SK-N-SH treated with all-trans-retinoic acid at 6 μM for 48 hours (cell line): ENCODE measurements around the gene PRKAG1.

Experiments used
- ATAC-seq: fragments of 200-7000 bp; cut with Tn5 transposase; 3 replicates; pipeline ENCODE4 v1.9.1; 2020; ENCODE audit warnings: mild to moderate bottlenecking, moderate library complexity
- ARNTL ChIP-seq: fragments of 450-650 bp; formaldehyde crosslinking; IDR thresholded peaks from 2 replicates; pipeline ENCODE4 v1.5.0; 2020; ENCODE audit warnings: low read depth, mild to moderate bottlenecking, moderate library complexity, borderline replicate concordance
- BACH2 ChIP-seq: fragments of 250-450 bp; sonication (Bioruptor Pico); IDR thresholded peaks from 2 replicates; pipeline ENCODE4 v1.9.0; 2021; ENCODE audit warnings: mild to moderate bottlenecking, borderline replicate concordance
- ESRRG ChIP-seq: fragments of 250-450 bp; sonication (Bioruptor Pico); IDR thresholded peaks from 2 replicates; pipeline ENCODE4 v1.6.1; 2021; ENCODE audit warnings: mild to moderate bottlenecking
- ISL1 ChIP-seq: fragments of 250-450 bp; sonication (Bioruptor Pico); IDR thresholded peaks from 2 replicates; pipeline ENCODE4 v2.1.2; 2022; ENCODE audit warnings: mild to moderate bottlenecking, moderate library complexity
- OSR1 ChIP-seq: fragments of 250-450 bp; sonication (Bioruptor Pico); IDR thresholded peaks from 2 replicates; pipeline ENCODE4 v1.8.0; 2022; ENCODE audit warnings: moderate library complexity, mild to moderate bottlenecking, inconsistent platforms
- PPARA ChIP-seq: fragments of 250-450 bp; sonication (Bioruptor Pico); IDR thresholded peaks from 2 replicates; pipeline ENCODE4 v1.5.0; 2020; ENCODE audit warnings: mild to moderate bottlenecking, borderline replicate concordance
- SNAI2 ChIP-seq: fragments of 250-450 bp; sonication (Bioruptor Pico); IDR thresholded peaks from 2 replicates; pipeline ENCODE4 v1.5.0; 2020; ENCODE audit warnings: mild to moderate bottlenecking, moderate library complexity
- TCF4 ChIP-seq: fragments of 250-450 bp; sonication (Bioruptor Pico); IDR thresholded peaks from 2 replicates; pipeline ENCODE4 v1.8.0; 2021; ENCODE audit warnings: mild to moderate bottlenecking, moderate library complexity, borderline replicate concordance
- TOX ChIP-seq: fragments of 250-450 bp; sonication (Bioruptor Pico); IDR thresholded peaks from 2 replicates; pipeline ENCODE4 v1.8.0; 2021; ENCODE audit warnings: mild to moderate bottlenecking, moderate library complexity, borderline replicate concordance
- ZFP3 ChIP-seq: fragments of 250-450 bp; sonication (Bioruptor Pico); IDR thresholded peaks from 2 replicates; pipeline ENCODE4 v1.5.0; 2020; ENCODE audit warnings: mild to moderate bottlenecking, moderate library complexity
- ZNF565 ChIP-seq: fragments of 450-650 bp; formaldehyde crosslinking; conservative IDR thresholded peaks from 2 replicates; pipeline ENCODE4 v1.5.0; 2020; ENCODE audit warnings: low read depth, mild to moderate bottlenecking, moderate library complexity
- ZNF70 ChIP-seq: fragments of 450-650 bp; formaldehyde crosslinking; IDR thresholded peaks from 2 replicates; pipeline ENCODE4 v1.5.0; 2020; ENCODE audit warnings: mild to moderate bottlenecking, moderate library complexity
- ZNF8 ChIP-seq: fragments of 450-650 bp; formaldehyde crosslinking; IDR thresholded peaks from 2 replicates; pipeline ENCODE4 v1.5.0; 2020; ENCODE audit warnings: mild to moderate bottlenecking, moderate library complexity
- TF ChIP-seq, protein P1 (sequence below): fragments of 250-450 bp; sonication (Bioruptor Pico); IDR thresholded peaks from 2 replicates; pipeline ENCODE4 v1.5.1; 2021; ENCODE audit warnings: mild to moderate bottlenecking, moderate library complexity
- TF ChIP-seq, protein P2 (sequence below): fragments of 250-450 bp; sonication (Bioruptor Pico); IDR thresholded peaks from 2 replicates; pipeline ENCODE4 v1.5.0; 2020; ENCODE audit warnings: mild to moderate bottlenecking, moderate library complexity
- TF ChIP-seq, protein P3 (sequence below): fragments of 250-450 bp; sonication (Bioruptor Pico); IDR thresholded peaks from 2 replicates; pipeline ENCODE4 v1.8.0; 2020; ENCODE audit warnings: mild to moderate bottlenecking, moderate library complexity, borderline replicate concordance
- TF ChIP-seq, protein P4 (sequence below): fragments of 250-450 bp; sonication (Bioruptor Pico); IDR thresholded peaks from 2 replicates; pipeline ENCODE4 v1.8.0; 2021; ENCODE audit warnings: low read depth, mild to moderate bottlenecking, moderate library complexity, borderline replicate concordance

Gene PRKAG1

DNA sequence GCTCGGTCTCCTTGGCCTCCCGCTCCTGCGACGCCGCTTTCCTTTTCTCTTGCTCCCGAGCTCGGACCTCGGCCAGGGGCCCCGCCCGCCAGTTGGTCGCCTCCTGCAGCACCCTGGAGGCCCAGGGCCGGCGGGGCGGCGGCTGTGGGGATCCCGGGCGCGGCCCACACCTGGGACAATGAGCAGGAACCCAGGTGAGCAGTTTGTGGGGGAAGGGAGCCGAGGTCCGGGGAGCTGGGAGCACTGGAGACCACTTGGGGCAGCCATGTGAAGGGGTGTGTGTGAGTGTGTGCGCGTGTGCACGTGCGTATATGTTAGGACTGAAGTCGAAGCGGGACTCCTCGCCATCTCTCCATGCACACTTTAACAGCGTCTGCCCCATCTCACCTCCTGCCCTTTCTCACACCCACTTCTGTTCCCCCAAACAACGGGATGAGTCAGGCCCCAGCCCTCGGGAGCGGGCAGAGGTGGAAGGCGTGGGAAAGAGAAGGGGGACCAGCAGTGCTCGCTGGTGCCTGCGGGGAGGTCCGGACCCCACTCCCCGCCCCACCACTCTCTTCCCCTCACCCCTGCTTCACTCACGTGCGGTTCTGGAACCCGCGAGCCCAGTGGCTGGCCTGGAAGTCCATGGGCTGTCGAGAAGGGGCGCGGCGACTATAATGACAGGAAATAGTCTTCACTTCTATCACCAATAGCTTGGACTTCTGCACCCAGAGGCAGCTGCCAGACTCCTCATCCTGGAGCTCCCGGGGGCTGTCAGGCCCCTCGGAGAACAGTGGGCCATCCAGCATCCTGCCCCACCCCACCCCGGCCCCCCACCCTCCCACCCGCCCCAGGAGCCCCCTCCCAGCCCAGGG, 19.9 kb downstream of the PRKAG1 start:
- ATAC-seq: peak; percentile 17
- no peak for TF ChIP-seq ZNF8 (CRISPR knock-in tag)
- no peak for TF ChIP-seq ESRRG
- TF ChIP-seq OSR1: no peak
- TF ChIP-seq ISL1: no peak
- TF ChIP-seq ZNF565 (CRISPR knock-in tag): no peak
- TF ChIP-seq, protein P1, sequence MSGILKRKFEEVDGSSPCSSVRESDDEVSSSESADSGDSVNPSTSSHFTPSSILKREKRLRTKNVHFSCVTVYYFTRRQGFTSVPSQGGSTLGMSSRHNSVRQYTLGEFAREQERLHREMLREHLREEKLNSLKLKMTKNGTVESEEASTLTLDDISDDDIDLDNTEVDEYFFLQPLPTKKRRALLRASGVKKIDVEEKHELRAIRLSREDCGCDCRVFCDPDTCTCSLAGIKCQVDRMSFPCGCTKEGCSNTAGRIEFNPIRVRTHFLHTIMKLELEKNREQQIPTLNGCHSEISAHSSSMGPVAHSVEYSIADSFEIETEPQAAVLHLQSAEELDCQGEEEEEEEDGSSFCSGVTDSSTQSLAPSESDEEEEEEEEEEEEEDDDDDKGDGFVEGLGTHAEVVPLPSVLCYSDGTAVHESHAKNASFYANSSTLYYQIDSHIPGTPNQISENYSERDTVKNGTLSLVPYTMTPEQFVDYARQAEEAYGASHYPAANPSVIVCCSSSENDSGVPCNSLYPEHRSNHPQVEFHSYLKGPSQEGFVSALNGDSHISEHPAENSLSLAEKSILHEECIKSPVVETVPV (CRISPR knock-in tag): no peak
- TF ChIP-seq ZNF70 (CRISPR knock-in tag): no peak
- no peak for TF ChIP-seq ZFP3
- no peak for TF ChIP-seq PPARA (CRISPR knock-in tag)
- no peak for TF ChIP-seq SNAI2

DNA sequence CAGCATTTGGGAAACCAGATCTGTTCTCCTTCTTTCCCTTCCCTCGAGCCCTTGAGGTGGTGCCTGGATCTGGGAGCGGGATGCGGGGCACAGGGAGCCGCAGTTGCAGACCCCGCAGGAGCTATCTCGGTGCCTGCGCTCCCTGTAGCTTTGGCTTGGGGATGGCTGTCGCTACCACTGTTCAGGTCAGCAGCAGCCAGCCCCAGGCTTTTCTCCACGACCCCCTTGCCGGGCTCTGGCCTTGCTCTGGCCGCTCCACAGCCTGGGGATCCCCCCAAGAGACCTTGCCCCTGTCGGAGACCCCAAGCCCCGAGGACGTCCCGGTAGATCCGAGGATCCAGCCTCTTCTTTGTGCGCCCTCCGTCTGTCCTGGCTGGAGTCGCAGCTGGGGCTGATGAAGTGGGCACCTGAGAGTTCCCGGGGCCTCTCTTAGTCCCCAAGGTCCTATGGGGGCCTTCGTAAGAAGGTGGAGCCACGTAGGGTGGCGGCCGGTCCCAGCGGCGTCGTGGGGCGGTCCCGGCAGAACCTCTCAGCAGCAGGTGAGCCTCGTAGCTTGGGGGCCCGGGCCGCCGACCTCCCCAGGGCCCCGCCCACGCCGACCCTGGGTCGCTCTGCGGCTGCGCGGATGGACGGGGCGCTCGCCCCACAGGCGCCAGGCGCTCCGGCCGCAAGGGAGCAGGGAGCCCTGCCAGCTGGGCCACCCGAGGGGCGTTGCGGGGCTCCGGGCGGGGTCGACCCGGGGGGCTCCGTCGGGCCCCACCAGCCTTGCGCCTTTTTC, 20.7 kb downstream of the PRKAG1 start:
- TF ChIP-seq TCF4 (CRISPR knock-in tag): no peak
- TF ChIP-seq, protein P2, sequence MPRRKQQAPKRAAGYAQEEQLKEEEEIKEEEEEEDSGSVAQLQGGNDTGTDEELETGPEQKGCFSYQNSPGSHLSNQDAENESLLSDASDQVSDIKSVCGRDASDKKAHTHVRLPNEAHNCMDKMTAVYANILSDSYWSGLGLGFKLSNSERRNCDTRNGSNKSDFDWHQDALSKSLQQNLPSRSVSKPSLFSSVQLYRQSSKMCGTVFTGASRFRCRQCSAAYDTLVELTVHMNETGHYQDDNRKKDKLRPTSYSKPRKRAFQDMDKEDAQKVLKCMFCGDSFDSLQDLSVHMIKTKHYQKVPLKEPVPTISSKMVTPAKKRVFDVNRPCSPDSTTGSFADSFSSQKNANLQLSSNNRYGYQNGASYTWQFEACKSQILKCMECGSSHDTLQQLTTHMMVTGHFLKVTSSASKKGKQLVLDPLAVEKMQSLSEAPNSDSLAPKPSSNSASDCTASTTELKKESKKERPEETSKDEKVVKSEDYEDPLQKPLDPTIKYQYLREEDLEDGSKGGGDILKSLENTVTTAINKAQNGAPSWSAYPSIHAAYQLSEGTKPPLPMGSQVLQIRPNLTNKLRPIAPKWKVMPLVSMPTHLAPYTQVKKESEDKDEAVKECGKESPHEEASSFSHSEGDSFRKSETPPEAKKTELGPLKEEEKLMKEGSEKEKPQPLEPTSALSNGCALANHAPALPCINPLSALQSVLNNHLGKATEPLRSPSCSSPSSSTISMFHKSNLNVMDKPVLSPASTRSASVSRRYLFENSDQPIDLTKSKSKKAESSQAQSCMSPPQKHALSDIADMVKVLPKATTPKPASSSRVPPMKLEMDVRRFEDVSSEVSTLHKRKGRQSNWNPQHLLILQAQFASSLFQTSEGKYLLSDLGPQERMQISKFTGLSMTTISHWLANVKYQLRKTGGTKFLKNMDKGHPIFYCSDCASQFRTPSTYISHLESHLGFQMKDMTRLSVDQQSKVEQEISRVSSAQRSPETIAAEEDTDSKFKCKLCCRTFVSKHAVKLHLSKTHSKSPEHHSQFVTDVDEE (CRISPR knock-in tag): no peak
- no peak for TF ChIP-seq ZNF8 (CRISPR knock-in tag)
- no peak for TF ChIP-seq TOX (CRISPR knock-in tag)
- ATAC-seq: no peak

DNA sequence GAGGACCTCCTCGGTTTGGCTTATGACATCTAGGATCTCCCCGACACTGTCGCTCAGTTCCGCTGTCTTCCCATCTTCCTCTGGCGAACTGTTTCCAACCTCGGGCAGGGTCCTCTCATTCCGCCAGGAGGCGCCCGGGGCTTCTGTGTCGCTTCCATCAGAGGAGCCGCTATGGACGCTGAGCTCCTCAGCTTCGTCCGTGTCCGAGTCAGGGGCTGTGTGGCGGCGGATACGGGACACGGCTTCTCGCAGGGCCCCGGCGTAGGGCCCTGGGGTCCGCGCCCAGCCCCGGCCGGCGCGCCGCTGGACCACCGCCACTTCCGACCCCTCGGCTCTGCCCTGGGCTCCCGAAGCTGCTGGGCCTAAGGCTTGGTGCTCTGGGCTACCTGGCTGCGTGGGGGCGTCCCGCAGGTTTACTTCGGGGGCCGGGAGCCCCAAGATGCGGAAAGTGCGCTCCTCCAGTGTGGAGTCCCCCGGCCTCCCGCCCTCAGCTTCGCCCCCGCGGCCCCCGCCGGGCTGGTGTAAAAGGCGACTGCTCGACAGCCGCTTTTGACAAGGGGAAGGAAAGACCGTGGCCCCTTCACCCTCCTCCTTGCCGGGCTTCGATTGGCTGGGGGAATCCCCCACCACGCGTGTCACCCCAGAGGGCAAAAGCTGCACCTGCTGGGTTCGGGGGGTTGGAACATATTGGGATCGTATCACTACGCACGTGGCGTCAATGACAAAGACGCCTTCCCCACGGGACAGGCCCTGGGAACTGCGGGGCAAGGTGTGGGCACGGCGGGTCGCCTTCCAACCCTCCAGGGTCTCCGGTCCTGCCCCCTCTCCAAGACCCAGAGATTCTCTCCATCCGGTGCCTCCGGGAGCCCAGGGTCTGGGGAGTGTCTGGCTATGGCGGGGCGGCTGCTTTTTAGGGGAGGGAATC, 21.5 kb downstream of the PRKAG1 start:
- TF ChIP-seq SNAI2: no peak
- no peak for TF ChIP-seq BACH2 (CRISPR knock-in tag)
- no peak for TF ChIP-seq OSR1
- TF ChIP-seq, protein P3, sequence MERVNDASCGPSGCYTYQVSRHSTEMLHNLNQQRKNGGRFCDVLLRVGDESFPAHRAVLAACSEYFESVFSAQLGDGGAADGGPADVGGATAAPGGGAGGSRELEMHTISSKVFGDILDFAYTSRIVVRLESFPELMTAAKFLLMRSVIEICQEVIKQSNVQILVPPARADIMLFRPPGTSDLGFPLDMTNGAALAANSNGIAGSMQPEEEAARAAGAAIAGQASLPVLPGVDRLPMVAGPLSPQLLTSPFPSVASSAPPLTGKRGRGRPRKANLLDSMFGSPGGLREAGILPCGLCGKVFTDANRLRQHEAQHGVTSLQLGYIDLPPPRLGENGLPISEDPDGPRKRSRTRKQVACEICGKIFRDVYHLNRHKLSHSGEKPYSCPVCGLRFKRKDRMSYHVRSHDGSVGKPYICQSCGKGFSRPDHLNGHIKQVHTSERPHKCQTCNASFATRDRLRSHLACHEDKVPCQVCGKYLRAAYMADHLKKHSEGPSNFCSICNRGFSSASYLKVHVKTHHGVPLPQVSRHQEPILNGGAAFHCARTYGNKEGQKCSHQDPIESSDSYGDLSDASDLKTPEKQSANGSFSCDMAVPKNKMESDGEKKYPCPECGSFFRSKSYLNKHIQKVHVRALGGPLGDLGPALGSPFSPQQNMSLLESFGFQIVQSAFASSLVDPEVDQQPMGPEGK (CRISPR knock-in tag): no peak
- TF ChIP-seq, protein P2 (CRISPR knock-in tag): no peak
- TF ChIP-seq TCF4 (CRISPR knock-in tag): no peak
- no peak for TF ChIP-seq ZFP3
- TF ChIP-seq, protein P1 (CRISPR knock-in tag): no peak
- no peak for TF ChIP-seq ARNTL
- TF ChIP-seq, protein P4, sequence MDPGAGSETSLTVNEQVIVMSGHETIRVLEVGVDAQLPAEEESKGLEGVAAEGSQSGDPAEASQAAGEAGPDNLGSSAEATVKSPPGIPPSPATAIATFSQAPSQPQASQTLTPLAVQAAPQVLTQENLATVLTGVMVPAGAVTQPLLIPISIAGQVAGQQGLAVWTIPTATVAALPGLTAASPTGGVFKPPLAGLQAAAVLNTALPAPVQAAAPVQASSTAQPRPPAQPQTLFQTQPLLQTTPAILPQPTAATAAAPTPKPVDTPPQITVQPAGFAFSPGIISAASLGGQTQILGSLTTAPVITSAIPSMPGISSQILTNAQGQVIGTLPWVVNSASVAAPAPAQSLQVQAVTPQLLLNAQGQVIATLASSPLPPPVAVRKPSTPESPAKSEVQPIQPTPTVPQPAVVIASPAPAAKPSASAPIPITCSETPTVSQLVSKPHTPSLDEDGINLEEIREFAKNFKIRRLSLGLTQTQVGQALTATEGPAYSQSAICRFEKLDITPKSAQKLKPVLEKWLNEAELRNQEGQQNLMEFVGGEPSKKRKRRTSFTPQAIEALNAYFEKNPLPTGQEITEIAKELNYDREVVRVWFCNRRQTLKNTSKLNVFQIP (CRISPR knock-in tag): no peak
- peak; percentile 59 for ATAC-seq
